GM12878 (cell line): ENCODE results near the gene PRDX3. TPM values are rescaled to one million over a fixed set of nuclear protein-coding genes. Genes with fewer than 3 reads are reported as not detected.

Experiments
- ATAC-seq: fragments of 200-7000 bp; cut with Tn5 transposase; 3 replicates; pipeline ENCODE4 v1.9.1; 2020; ENCODE audit warnings: mild to moderate bottlenecking, moderate library complexity
- BruUV-seq: library from RNA; stranded (reverse); fragments of 400-500 nt; replicated peaks from 2 replicates; lab custom pipeline; 2021; lab: Mats Ljungman, UMichigan
- CTCF ChIA-PET: fragments of 300-600 bp; sonication (Branson Sonifier 250); formaldehyde crosslinking; extraction: SDS; loops from one replicate; lab custom pipeline; 2021; ENCODE audit warnings: inconsistent platforms; lab: Yijun Ruan, JAX
- POLR2A ChIA-PET: fragments of 350-600 bp; formaldehyde crosslinking; extraction: SDS; loops from one replicate; lab custom pipeline; 2021; ENCODE audit warnings: inconsistent platforms; lab: Charles Lee
- RAD21 ChIA-PET: fragments of 300-600 bp; sonication (Branson Sonifier 250); formaldehyde crosslinking; loops from one replicate; lab custom pipeline; 2023; ENCODE audit warnings: antibody characterized with exemption; ENCODE audit not compliant: unreplicated experiment; lab: Charles Lee
- SMC1A ChIA-PET: fragments of 300-600 bp; sonication (Branson Sonifier 250); formaldehyde crosslinking; loops from one replicate; lab custom pipeline; 2023; ENCODE audit not compliant: unreplicated experiment, uncharacterized antibody; lab: Charles Lee
- DNase-seq: peaks from one replicate; pipeline ENCODE4 v3.0.0-alpha.2; 2011; ENCODE audit warnings: low read depth, low spot score
- FAIRE-seq: peaks from 3 replicates; lab custom pipeline; 2011; peaks lifted over from hg19 to GRCh38; lab: Jason Lieb, UNC
- H2AFZ ChIP-seq: 2 replicates; pipeline ENCODE4 v1.6.0; 2011; ENCODE audit warnings: low read depth, low read length, control low read depth; ENCODE audit not compliant: control insufficient read depth
- H3K27ac ChIP-seq: 2 replicates; pipeline ENCODE4 v1.5.1; 2011; ENCODE audit warnings: control low read depth; ENCODE audit not compliant: control insufficient read depth, insufficient read depth
- H3K27me3 ChIP-seq, 2 experiments: replicated peaks in 1 of 2; 2 replicates each; pipeline versions ENCODE4 v1.6.0 to v1.6.1; 2011; ENCODE audit warnings: low read length in 1 of 2; ENCODE audit not compliant: control insufficient read depth in 2 of 2, insufficient read depth in 2 of 2
- H3K36me3 ChIP-seq, 2 experiments: 2 replicates each; pipeline ENCODE4 v1.5.1; 2011; ENCODE audit warnings: low read length in 1 of 2; ENCODE audit not compliant: control insufficient read depth in 2 of 2, insufficient read depth in 2 of 2
- H3K4me1 ChIP-seq: 2 replicates; pipeline ENCODE4 v1.6.1; 2011; ENCODE audit warnings: mild to moderate bottlenecking, low read length, moderate library complexity, mixed read lengths; ENCODE audit not compliant: control insufficient read depth, insufficient read depth
- H3K4me2 ChIP-seq: 2 replicates; pipeline ENCODE4 v1.6.0; 2011; ENCODE audit warnings: control low read depth; ENCODE audit not compliant: control insufficient read depth, insufficient read depth
- H3K4me3 ChIP-seq: fragments of 200-600 bp; sonication (generic); 2 replicates; pipeline ENCODE4 v1.5.1; 2016
- H3K79me2 ChIP-seq: 2 replicates; pipeline ENCODE4 v1.6.0; 2011; ENCODE audit warnings: low read length; ENCODE audit not compliant: control insufficient read depth, insufficient read depth
- H3K9ac ChIP-seq: 2 replicates; pipeline ENCODE4 v1.8.0; 2011; ENCODE audit warnings: low read length, control low read depth, mixed read lengths; ENCODE audit not compliant: control insufficient read depth, insufficient read depth
- H3K9me3 ChIP-seq: replicated peaks from 3 replicates; pipeline ENCODE4 v1.5.1; 2011; ENCODE audit warnings: mild to moderate bottlenecking, low read length; ENCODE audit not compliant: control insufficient read depth, insufficient read depth
- H4K20me1 ChIP-seq: 2 replicates; pipeline ENCODE4 v1.6.0; 2011; ENCODE audit not compliant: control insufficient read depth, insufficient read depth
- CEBPB ChIP-seq, 2 experiments: fragments of 150-350 bp in 1 of 2; IDR thresholded peaks; 2 replicates each; pipeline ENCODE4 v1.6.1; 2012 to 2014; ENCODE audit warnings: low read depth in 2 of 2, low read length in 2 of 2, borderline replicate concordance in 1 of 2, inconsistent platforms in 1 of 2
- CHD2 ChIP-seq: IDR thresholded peaks from 2 replicates; pipeline ENCODE4 v1.6.1; 2011; ENCODE audit warnings: low read depth, low read length, improper control_type of control experiment, borderline replicate concordance
- EED ChIP-seq: sonication (generic); IDR thresholded peaks from 2 replicates; pipeline ENCODE4 v1.6.1; 2016; ENCODE audit warnings: antibody characterized with exemption, low read depth
- GATAD2B ChIP-seq: fragments of 450-650 bp; conservative IDR thresholded peaks from 2 replicates; pipeline ENCODE4 v1.6.1; 2017; ENCODE audit warnings: low read depth, mild to moderate bottlenecking, moderate library complexity
- KLF5 ChIP-seq: fragments of 450-650 bp; IDR thresholded peaks from 2 replicates; pipeline ENCODE4 v1.6.1; 2014; ENCODE audit warnings: mild to moderate bottlenecking; ENCODE audit not compliant: partially characterized antibody
- MEF2B ChIP-seq: fragments of 450-650 bp; IDR thresholded peaks from 2 replicates; pipeline ENCODE4 v1.6.1; 2018; ENCODE audit warnings: mild to moderate bottlenecking, moderate library complexity; ENCODE audit not compliant: partially characterized antibody, poor library complexity, severe bottlenecking
- NFXL1 ChIP-seq: fragments of 450-650 bp; IDR thresholded peaks from 2 replicates; pipeline ENCODE4 v1.6.1; 2017; ENCODE audit warnings: antibody characterized with exemption, mild to moderate bottlenecking, borderline replicate concordance
- NKRF ChIP-seq: fragments of 450-650 bp; conservative IDR thresholded peaks from 2 replicates; pipeline ENCODE4 v1.6.1; 2017; ENCODE audit warnings: mild to moderate bottlenecking, moderate library complexity
- PAX5 ChIP-seq: IDR thresholded peaks from 2 replicates; pipeline ENCODE4 v1.6.1; 2011; ENCODE audit warnings: low read depth, low read length, borderline replicate concordance
- PML ChIP-seq: IDR thresholded peaks from 2 replicates; pipeline ENCODE4 v1.6.1; 2012; ENCODE audit warnings: low read length, inconsistent platforms
- RELB ChIP-seq: fragments of 450-650 bp; IDR thresholded peaks from 2 replicates; pipeline ENCODE4 v1.6.1; 2017; ENCODE audit warnings: low read depth, mild to moderate bottlenecking, moderate library complexity
- RFX5 ChIP-seq: IDR thresholded peaks from 2 replicates; pipeline ENCODE4 v1.6.1; 2011; ENCODE audit warnings: low read depth, low read length, improper control_type of control experiment
- SP1 ChIP-seq: IDR thresholded peaks from one replicate; pipeline ENCODE4 v1.6.1; 2011; ENCODE audit warnings: low read depth, low read length
- TCF7 ChIP-seq: IDR thresholded peaks from 2 replicates; pipeline ENCODE4 v1.6.1; 2014; ENCODE audit warnings: antibody characterized with exemption, borderline replicate concordance
- USF1 ChIP-seq: IDR thresholded peaks from 2 replicates; pipeline ENCODE4 v1.6.1; 2011; ENCODE audit warnings: borderline replicate concordance, low read depth, mild to moderate bottlenecking, moderate library complexity, mixed read lengths, low read length; ENCODE audit not compliant: insufficient read depth; ENCODE audit errors: extremely low read length
- WGBS: methylation state at CpG from one replicate; pipeline ENCODE4 v1.1.6; 2016; ENCODE audit warnings: low lambda C conversion rate; ENCODE audit not compliant: insufficient replicate concordance, insufficient coverage; ENCODE audit errors: missing lambda C conversion rate; 5-methylcytosine and 5-hydroxymethylcytosine counted together
- in situ Hi-C: fragments of 300-500 bp; cut with MboI; formaldehyde crosslinking; loops from 9 replicates; pipeline ENCODE4 v1.14.3; 2018; ENCODE audit warnings: mixed read lengths
- intact Hi-C: fragments of 100-400 bp; cut with micrococcal nuclease; formaldehyde crosslinking; loops from one replicate; pipeline ENCODE4 v1.14.2; 2022; ENCODE audit not compliant: unreplicated experiment
- polyA plus RNA-seq, 11 experiments: library from polyadenylated mRNA; depleted of rRNA in 4 of 11; unstranded in 6 of 11; stranded (reverse) in 5 of 11; fragments of >200 nt; fragmentation: Nextera tagmentation in 4 of 11; fragmentation: Illumina TruSeq in 1 of 11; extraction: Ambion mirVana in 4 of 11; extraction: Trizol in 1 of 11; gene quantifications; 1 replicate in 1 of 11; 2 replicates in 10 of 11; pipeline versions ENCODE4 v1.2.1 to v1.2.3, GENCODE V29; 2011 to 2016; ENCODE audit warnings: inconsistent platforms in 2 of 11, missing spikeins in 2 of 11, low read depth in 1 of 11
- total RNA-seq, 4 experiments: library from RNA; depleted of rRNA in 3 of 4; stranded (reverse); fragments of >200 nt in 3 of 4; fragmentation: Illumina TruSeq in 1 of 4; extraction: Trizol in 1 of 4; gene quantifications; 2 replicates each; pipeline versions ENCODE4 v1.2.1 to v1.2.3, GENCODE V29; 2013 to 2021
- TF ChIP-seq, protein P1 (sequence below), 3 experiments: IDR thresholded peaks in 2 of 3; conservative IDR thresholded peaks in 1 of 3; 2 replicates each; pipeline ENCODE4 v1.5.1; 2011; ENCODE audit warnings: low read depth in 3 of 3, low read length in 3 of 3, mild to moderate bottlenecking in 3 of 3, control low read depth in 2 of 3, moderate library complexity in 2 of 3, inconsistent platforms in 1 of 3, mixed read lengths in 1 of 3; ENCODE audit not compliant: control insufficient read depth in 2 of 3, insufficient read depth in 1 of 3; ENCODE audit errors: extremely low read depth in 1 of 3

Gene PRDX3
- total and polyA plus RNA-seq, 10 of the 15 experiments (the other 5 are each of a cell fraction or from before 2014, with no cell fraction given), result 195 to 1,431 (median 398) TPM

- no peak overlapping the region for H2AFZ ChIP-seq
- SMC1A ChIA-PET, result interaction anchor here (2.1 to 5.3 kb wide), 3 partner anchors 61 to 98 kb away, joined by 6 to 28 read pairs (median 7); no protein-coding TSS in a partner anchor
- peaks cover 26% of the 10 kb centered on the region for H3K4me1 ChIP-seq
- ATAC-seq (no peak), DNase-seq (no peak), FAIRE-seq (no peak)
- POLR2A ChIA-PET, result interaction anchor here (0.7 to 1.8 kb wide), 4 partner anchors 11 to 118 kb away, joined by 3 to 5 read pairs (median 4); no protein-coding TSS in a partner anchor
- peak overlapping the region; percentile 88 for H3K9ac ChIP-seq
- H3K9me3 ChIP-seq, result no peaks in the 10 kb centered on the region
- no peaks in the 10 kb centered on the region for H4K20me1 ChIP-seq
- H3K27me3 ChIP-seq, result no peaks in the 10 kb centered on the region
- WGBS, result 94% methylated on average over 2 of the region's 2 CpGs
- peak overlapping the region; percentile 95; the same call in 1 of the 2 replicates for H3K27ac ChIP-seq
- no peak overlapping the region; the same call in 1 of the 2 replicates for H3K4me3 ChIP-seq
- in situ Hi-C loops (no loop called here), intact Hi-C loops (no loop called here)
- BruUV-seq, result no TSS peak
- RAD21 ChIA-PET, result interaction anchor here (0.9 to 3.8 kb wide), 5 partner anchors 79 to 279 kb away, joined by 3 to 33 read pairs (median 4); no protein-coding TSS in a partner anchor
- CTCF ChIA-PET, result interaction anchor here (0.6 to 4.6 kb wide), 20 partner anchors 9 to 280 kb away, joined by 3 to 42 read pairs (median 4); partner anchors contain the start of gene PRDX3
- peak overlapping the region; percentile 15; the same call in 1 of the 2 replicates for H3K4me2 ChIP-seq
- no peaks in the 10 kb centered on the region for H3K36me3 ChIP-seq
- H3K79me2 ChIP-seq, result peaks cover 63% of the 10 kb centered on the region
- TF ChIP-seq GATAD2B, result no peak
- TF ChIP-seq KLF5, result no peak
- no peak for TF ChIP-seq NFXL1
- TF ChIP-seq NKRF, result no peak
- TF ChIP-seq EED, result no peak
- TF ChIP-seq PAX5, result no peak
- no peak for TF ChIP-seq TCF7
- TF ChIP-seq PML, result no peak
- TF ChIP-seq MEF2B, result no peak
- TF ChIP-seq USF1, result no peak
- no peak for TF ChIP-seq RELB
- TF ChIP-seq, protein P1, sequence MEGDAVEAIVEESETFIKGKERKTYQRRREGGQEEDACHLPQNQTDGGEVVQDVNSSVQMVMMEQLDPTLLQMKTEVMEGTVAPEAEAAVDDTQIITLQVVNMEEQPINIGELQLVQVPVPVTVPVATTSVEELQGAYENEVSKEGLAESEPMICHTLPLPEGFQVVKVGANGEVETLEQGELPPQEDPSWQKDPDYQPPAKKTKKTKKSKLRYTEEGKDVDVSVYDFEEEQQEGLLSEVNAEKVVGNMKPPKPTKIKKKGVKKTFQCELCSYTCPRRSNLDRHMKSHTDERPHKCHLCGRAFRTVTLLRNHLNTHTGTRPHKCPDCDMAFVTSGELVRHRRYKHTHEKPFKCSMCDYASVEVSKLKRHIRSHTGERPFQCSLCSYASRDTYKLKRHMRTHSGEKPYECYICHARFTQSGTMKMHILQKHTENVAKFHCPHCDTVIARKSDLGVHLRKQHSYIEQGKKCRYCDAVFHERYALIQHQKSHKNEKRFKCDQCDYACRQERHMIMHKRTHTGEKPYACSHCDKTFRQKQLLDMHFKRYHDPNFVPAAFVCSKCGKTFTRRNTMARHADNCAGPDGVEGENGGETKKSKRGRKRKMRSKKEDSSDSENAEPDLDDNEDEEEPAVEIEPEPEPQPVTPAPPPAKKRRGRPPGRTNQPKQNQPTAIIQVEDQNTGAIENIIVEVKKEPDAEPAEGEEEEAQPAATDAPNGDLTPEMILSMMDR (IDR thresholded peaks at IDR 0.05 in 2 of 3, conservative IDR thresholded peaks at IDR 0.05 in 1 of 3; ENCODE audit: control insufficient read depth in 2 of 3, extremely low read depth in 1 of 3, insufficient read depth in 1 of 3, low read depth in 3 of 3, low read length in 3 of 3), result no peak
- no peak for TF ChIP-seq RFX5
- no peak for TF ChIP-seq CHD2
- no peak for TF ChIP-seq SP1
- no peak for TF ChIP-seq CEBPB (IDR thresholded peaks at IDR 0.05; ENCODE audit: borderline replicate concordance in 1 of 2, low read depth in 2 of 2, low read length in 2 of 2)
Observed at GRCh38 chr10:119210633-119211032, 32.0 kb upstream of the PRDX3 start.
